H1 (cell line): ENCODE results near the gene SDC4. TPM values are rescaled to one million over a fixed set of nuclear protein-coding genes. Genes with fewer than 3 reads are reported as not detected.
A peak's percentile ranks its signal among the peaks of the same experiment; 100 is the strongest.

Experiments
- CTCF ChIA-PET: fragments of 300-600 bp; sonication (Branson Sonifier 250); formaldehyde crosslinking; loops from one replicate; lab custom pipeline; 2021; ENCODE audit not compliant: partially characterized antibody; lab: Charles Lee
- POLR2A ChIA-PET: fragments of 300-600 bp; sonication (Branson Sonifier 250); formaldehyde crosslinking; loops from one replicate; lab custom pipeline; 2021; ENCODE audit warnings: inconsistent platforms; ENCODE audit not compliant: partially characterized antibody; lab: Charles Lee
- DNase-seq, 2 experiments: peaks; one replicate each; pipeline versions ENCODE4 v3.0.0 to v3.0.0-alpha.2; 2010 to 2022; ENCODE audit warnings: low spot score in 2 of 2, low read depth in 1 of 2, mixed read lengths in 1 of 2
- FAIRE-seq: peaks from 2 replicates; lab custom pipeline; 2011; peaks lifted over from hg19 to GRCh38; lab: Jason Lieb, UNC
- H2AFZ ChIP-seq: 2 replicates; pipeline ENCODE4 v1.8.1; 2012; ENCODE audit warnings: low read length, inconsistent platforms
- H2AK5ac ChIP-seq: 2 replicates; pipeline ENCODE4 v1.6.1; 2013; ENCODE audit warnings: low read depth, low read length
- H2BK120ac ChIP-seq: replicated peaks from 2 replicates; pipeline ENCODE3; 2013; ENCODE audit warnings: low read depth, low read length, inconsistent platforms
- H2BK12ac ChIP-seq: 2 replicates; pipeline ENCODE4 v1.6.1; 2013; ENCODE audit warnings: low read depth, low read length
- H2BK15ac ChIP-seq: 2 replicates; pipeline ENCODE4 v1.6.1; 2013; ENCODE audit warnings: low read length
- H2BK20ac ChIP-seq: 2 replicates; pipeline ENCODE4 v1.6.1; 2013; ENCODE audit warnings: low read length
- H2BK5ac ChIP-seq: 2 replicates; pipeline ENCODE4 v1.6.1; 2013; ENCODE audit warnings: low read depth, low read length
- H3K14ac ChIP-seq: 2 replicates; pipeline ENCODE4 v1.6.1; 2013; ENCODE audit warnings: inconsistent platforms; ENCODE audit not compliant: insufficient read length
- H3K18ac ChIP-seq: 2 replicates; pipeline ENCODE4 v1.6.1; 2013; ENCODE audit warnings: low read length; ENCODE audit errors: extremely low read depth
- H3K23ac ChIP-seq: 2 replicates; pipeline ENCODE4 v1.6.1; 2013; ENCODE audit warnings: inconsistent platforms; ENCODE audit not compliant: insufficient read length
- H3K23me2 ChIP-seq: 2 replicates; pipeline ENCODE4 v1.6.1; 2013; ENCODE audit warnings: low read depth, low read length
- H3K27ac ChIP-seq: 2 replicates; pipeline ENCODE4 v1.6.1; 2011; ENCODE audit warnings: low read depth, low read length, inconsistent platforms
- H3K27me3 ChIP-seq, 4 experiments: replicated peaks in 1 of 4; 1 replicate in 1 of 4; 2 replicates in 3 of 4; pipeline versions ENCODE4 v1.6.1 to v1.8.1; 2011 to 2013; ENCODE audit warnings: low read length in 3 of 4, mild to moderate bottlenecking in 3 of 4, inconsistent platforms in 2 of 4, mixed read lengths in 2 of 4, moderate library complexity in 1 of 4; ENCODE audit not compliant: control insufficient read depth in 3 of 4, insufficient read depth in 3 of 4; ENCODE audit errors: extremely low read depth in 1 of 4
- H3K36me3 ChIP-seq, 4 experiments: 2 replicates each; pipeline versions ENCODE4 v1.6.1 to v1.8.1; 2011 to 2013; ENCODE audit warnings: mild to moderate bottlenecking in 4 of 4, low read length in 3 of 4, moderate library complexity in 2 of 4, control low read depth in 1 of 4, inconsistent platforms in 1 of 4; ENCODE audit not compliant: insufficient read depth in 4 of 4, control insufficient read depth in 2 of 4
- H3K4ac ChIP-seq: replicated peaks from 2 replicates; pipeline ENCODE3; 2013; ENCODE audit warnings: low read length, low read depth, mixed read lengths, inconsistent platforms; ENCODE audit not compliant: insufficient read length
- H3K4me1 ChIP-seq, 4 experiments: replicated peaks in 1 of 4; 1 replicate in 1 of 4; 2 replicates in 3 of 4; pipeline versions ENCODE4 v1.6.1 to v1.8.1; 2011 to 2013; ENCODE audit warnings: low read length in 3 of 4, inconsistent platforms in 2 of 4, mixed read lengths in 1 of 4; ENCODE audit not compliant: insufficient read depth in 4 of 4, control insufficient read depth in 3 of 4
- H3K4me2 ChIP-seq, 2 experiments: 2 replicates each; pipeline versions ENCODE4 v1.6.1 to v1.8.1; 2011 to 2013; ENCODE audit warnings: low read depth in 2 of 2, low read length in 2 of 2, control low read depth in 1 of 2, inconsistent platforms in 1 of 2, mild to moderate bottlenecking in 1 of 2; ENCODE audit not compliant: insufficient read depth in 1 of 2
- H3K4me3 ChIP-seq, 4 experiments: fragments of 200-600, 300-600 bp in 1 of 4; sonication (generic), shearing (Covaris generic), sonication (Bioruptor Twin) in 1 of 4; 2 replicates each; pipeline versions ENCODE4 v1.5.1 to v1.8.1; 2011 to 2016; ENCODE audit warnings: low read length in 4 of 4, low read depth in 3 of 4, control low read depth in 2 of 4, inconsistent platforms in 2 of 4, mild to moderate bottlenecking in 2 of 4, mixed read lengths in 1 of 4, moderate library complexity in 1 of 4; ENCODE audit not compliant: insufficient read depth in 2 of 4; ENCODE audit errors: extremely low read depth in 1 of 4
- H3K56ac ChIP-seq: replicated peaks from 2 replicates; pipeline ENCODE3; 2013; ENCODE audit warnings: low read depth, mild to moderate bottlenecking, mixed read lengths, low read length, inconsistent platforms; ENCODE audit not compliant: insufficient read length
- H3K79me1 ChIP-seq: 2 replicates; pipeline ENCODE4 v1.6.1; 2013; ENCODE audit warnings: low read depth, low read length, control low read depth
- H3K79me2 ChIP-seq, 2 experiments: 2 replicates each; pipeline versions ENCODE4 v1.6.1 to v1.8.1; 2012 to 2013; ENCODE audit warnings: low read length in 2 of 2, mild to moderate bottlenecking in 2 of 2, inconsistent platforms in 1 of 2; ENCODE audit not compliant: insufficient read depth in 2 of 2, control insufficient read depth in 1 of 2
- H3K9ac ChIP-seq, 4 experiments: replicated peaks in 1 of 4; 1 replicate in 1 of 4; 2 replicates in 3 of 4; pipeline versions ENCODE4 v1.6.1 to v1.8.1; 2011 to 2013; ENCODE audit warnings: low read depth in 3 of 4, low read length in 3 of 4, control low read depth in 2 of 4, mild to moderate bottlenecking in 2 of 4, moderate library complexity in 2 of 4, inconsistent platforms in 1 of 4; ENCODE audit errors: extremely low read depth in 1 of 4
- H3K9me3 ChIP-seq, 2 experiments: 2 replicates each; pipeline versions ENCODE4 v1.6.1 to v1.8.1; 2012 to 2013; ENCODE audit warnings: mild to moderate bottlenecking in 2 of 2, moderate library complexity in 2 of 2, control low read depth in 1 of 2, inconsistent platforms in 1 of 2, low read depth in 1 of 2, low read length in 1 of 2, mixed read lengths in 1 of 2; ENCODE audit not compliant: insufficient read depth in 2 of 2
- H4K20me1 ChIP-seq, 2 experiments: replicated peaks in 1 of 2; 2 replicates each; pipeline versions ENCODE3 to v1.8.1; 2011 to 2013; ENCODE audit warnings: inconsistent platforms in 2 of 2, low read length in 2 of 2, mild to moderate bottlenecking in 1 of 2; ENCODE audit not compliant: insufficient read depth in 2 of 2, control insufficient read depth in 1 of 2
- H4K5ac ChIP-seq: 2 replicates; pipeline ENCODE4 v1.6.1; 2013; ENCODE audit warnings: low read length, low read depth, mixed read lengths, inconsistent platforms; ENCODE audit not compliant: insufficient read length
- H4K8ac ChIP-seq: 2 replicates; pipeline ENCODE4 v1.8.0; 2013; ENCODE audit warnings: mild to moderate bottlenecking, moderate library complexity, low read length, inconsistent platforms; ENCODE audit not compliant: insufficient read depth; ENCODE audit errors: extremely low read depth
- H4K91ac ChIP-seq: replicated peaks from 2 replicates; pipeline ENCODE3; 2013; ENCODE audit warnings: low read length, mixed read lengths, inconsistent platforms; ENCODE audit not compliant: insufficient read length
- EP300 ChIP-seq, 2 experiments: IDR thresholded peaks; 1 replicate in 1 of 2; 2 replicates in 1 of 2; pipeline ENCODE4 v1.6.1; 2011 to 2012; ENCODE audit warnings: low read depth in 2 of 2, low read length in 2 of 2, mild to moderate bottlenecking in 2 of 2, borderline replicate concordance in 1 of 2, inconsistent platforms in 1 of 2, moderate library complexity in 1 of 2
- NANOG ChIP-seq: IDR thresholded peaks from 2 replicates; pipeline ENCODE4 v1.6.1; 2011; ENCODE audit warnings: low read length, low read depth, mild to moderate bottlenecking, inconsistent platforms; ENCODE audit not compliant: insufficient read depth, poor library complexity, severe bottlenecking
- WGBS, 2 experiments: shearing (Covaris generic) in 1 of 2; methylation state at CpG; one replicate each; pipeline versions ENCODE4 v1.1.6 to v1.1.7; 2013 to 2015; ENCODE audit warnings: low lambda C conversion rate in 2 of 2, mixed read lengths in 2 of 2, inconsistent platforms in 1 of 2, low coverage in 1 of 2, missing lambda C conversion rate in 1 of 2; ENCODE audit not compliant: insufficient replicate concordance in 2 of 2, insufficient coverage in 1 of 2, insufficient read length in 1 of 2; ENCODE audit errors: extremely low coverage in 1 of 2, missing lambda C conversion rate in 1 of 2; 5-methylcytosine and 5-hydroxymethylcytosine counted together
- polyA plus RNA-seq, 7 experiments: library from polyadenylated mRNA; depleted of rRNA in 3 of 7; stranded (reverse) in 5 of 7; unstranded in 2 of 7; fragments of >200 nt in 5 of 7; fragments of 200-250 nt in 2 of 7; gene quantifications; 1 replicate in 5 of 7; 2 replicates in 1 of 7; 4 replicates in 1 of 7; pipeline versions ENCODE4 v1.2.1 to v1.2.3, GENCODE V29; 2011 to 2013; ENCODE audit warnings: missing spikeins in 2 of 7, mixed read lengths in 2 of 7
- total RNA-seq: library from RNA; stranded (reverse); fragmentation: NEBNext Ultra II Directional; extraction: Animal tissue kit (Norgen Biotek cat#: 25700); gene quantifications from 2 replicates; pipeline ENCODE4 v1.2.1, GENCODE V29; 2021

SDC4 gene
- total and polyA plus RNA-seq, 2 of the 8 experiments (the other 6 are each of a cell fraction or from before 2014, with no cell fraction given): 34.6 to 60.2 TPM

DNA sequence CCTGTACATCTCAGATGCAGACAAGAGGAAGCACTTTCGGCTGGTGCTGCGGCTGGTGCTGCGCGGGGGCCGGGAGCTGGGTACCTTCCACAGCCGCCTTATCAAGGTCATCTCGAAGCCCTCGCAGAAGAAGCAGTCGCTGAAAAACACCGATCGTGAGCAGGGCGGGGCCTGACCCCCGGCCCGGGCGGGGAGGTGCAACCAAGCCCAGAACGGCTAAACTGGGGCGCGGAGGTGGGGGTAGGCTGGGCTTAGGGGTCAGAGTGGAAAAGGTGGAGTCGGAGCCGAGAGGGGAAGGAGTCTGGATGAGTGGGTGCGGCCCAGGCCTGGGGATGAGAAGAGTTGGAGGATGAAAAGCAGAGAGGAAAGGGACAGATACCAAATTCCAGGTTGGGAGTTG is 36.0 kb downstream of the SDC4 start:
- peaks cover 0 to 9% (median 6%) of the 10 kb centered on the region in 4 experiments; a peak in 5 of 7 replicates for H3K4me1 ChIP-seq
- no peak overlapping the region for H4K91ac ChIP-seq
- FAIRE-seq: no peak
- no peaks in the 10 kb centered on the region for H3K9me3 ChIP-seq
- peaks cover 0 to 1% of the 10 kb centered on the region in 2 experiments for H4K20me1 ChIP-seq
- H2BK20ac ChIP-seq: no peak overlapping the region
- no peaks in the 10 kb centered on the region for H3K36me3 ChIP-seq
- peaks cover 4% of the 10 kb centered on the region; the same call in 1 of the 2 replicates for H3K23me2 ChIP-seq
- no peak overlapping the region; the same call in 1 of the 2 replicates for H2BK5ac ChIP-seq
- H3K4me2 ChIP-seq: peak overlapping the region; percentile 7 to 64; a peak in 3 of 4 replicates
- no peak overlapping the region for H3K23ac ChIP-seq
- H3K56ac ChIP-seq: no peak overlapping the region
- peaks cover 0 to 15% (median 5%) of the 10 kb centered on the region in 4 experiments; a peak in 5 of 7 replicates for H3K27me3 ChIP-seq
- TF ChIP-seq NANOG (no peak), EP300 (IDR thresholded peaks at IDR 0.05; ENCODE audit: borderline replicate concordance in 1 of 2, low read depth in 2 of 2, low read length in 2 of 2) (peak in 1 of 2 experiments; percentile 65; a peak in 1 of 3 replicates)
- H3K27ac ChIP-seq: no peak overlapping the region
- peak overlapping the region; percentile 24 to 55 (median 48); a peak in 7 of 8 replicates for H3K4me3 ChIP-seq
- POLR2A ChIA-PET: interaction anchor here (0.7 to 1.2 kb wide), 4 partner anchors 29 to 167 kb away, joined by 3 to 4 read pairs (median 3); partner anchors contain the start of gene SDC4
- no peak overlapping the region for H3K18ac ChIP-seq
- no peak overlapping the region for H3K4ac ChIP-seq
- H2BK120ac ChIP-seq: no peak overlapping the region
- no peak overlapping the region for H4K5ac ChIP-seq
- H2BK15ac ChIP-seq: no peak overlapping the region
- peak overlapping the region; percentile 25; the same call in 1 of the 2 replicates for H2AFZ ChIP-seq
- DNase-seq: peak in 1 of 2 experiments; percentile 78
- no peak overlapping the region for H3K9ac ChIP-seq
- no peaks in the 10 kb centered on the region for H3K79me1 ChIP-seq
- H3K79me2 ChIP-seq: no peaks in the 10 kb centered on the region
- H2AK5ac ChIP-seq: no peak overlapping the region
- H4K8ac ChIP-seq: peak overlapping the region; percentile 83; the same call in 1 of the 2 replicates
- WGBS, 2 experiments: 61% methylated on average over 9 of the region's 21 CpGs; no CpG with 5 or more reads in 1 of the 2 experiments
- CTCF ChIA-PET: interaction anchor here (0.7 to 5.3 kb wide), 35 partner anchors 8 to 471 kb away, joined by 3 to 31 read pairs (median 5); partner anchors contain the start of genes SYS1 and WFDC2
- H2BK12ac ChIP-seq: no peak overlapping the region
- H3K14ac ChIP-seq: no peak overlapping the region
